Stimulated activated CD4-positive, alpha-beta T cell treated with anti-CD3 and anti-CD28 coated beads, Interleukin-12 subunit alpha, Interleukin-12 subunit beta, amount 100 ng/mL, for 4 hours (primary cell): Measurements from ENCODE around the gene NAGPA.
"Not testable (repeated sequence)": the region's sequence is repeated elsewhere in the genome, so short reads cannot be mapped to it uniquely, and the experiment has no call there.

Experiments
- DNase-seq: peaks from one replicate; pipeline ENCODE4 v3.0.0-alpha.2; 2020

NAGPA gene

GRCh38 chr16:5060073-5060641 is 26.4 kb upstream of the NAGPA start:
- DNase-seq: no peak

DNA sequence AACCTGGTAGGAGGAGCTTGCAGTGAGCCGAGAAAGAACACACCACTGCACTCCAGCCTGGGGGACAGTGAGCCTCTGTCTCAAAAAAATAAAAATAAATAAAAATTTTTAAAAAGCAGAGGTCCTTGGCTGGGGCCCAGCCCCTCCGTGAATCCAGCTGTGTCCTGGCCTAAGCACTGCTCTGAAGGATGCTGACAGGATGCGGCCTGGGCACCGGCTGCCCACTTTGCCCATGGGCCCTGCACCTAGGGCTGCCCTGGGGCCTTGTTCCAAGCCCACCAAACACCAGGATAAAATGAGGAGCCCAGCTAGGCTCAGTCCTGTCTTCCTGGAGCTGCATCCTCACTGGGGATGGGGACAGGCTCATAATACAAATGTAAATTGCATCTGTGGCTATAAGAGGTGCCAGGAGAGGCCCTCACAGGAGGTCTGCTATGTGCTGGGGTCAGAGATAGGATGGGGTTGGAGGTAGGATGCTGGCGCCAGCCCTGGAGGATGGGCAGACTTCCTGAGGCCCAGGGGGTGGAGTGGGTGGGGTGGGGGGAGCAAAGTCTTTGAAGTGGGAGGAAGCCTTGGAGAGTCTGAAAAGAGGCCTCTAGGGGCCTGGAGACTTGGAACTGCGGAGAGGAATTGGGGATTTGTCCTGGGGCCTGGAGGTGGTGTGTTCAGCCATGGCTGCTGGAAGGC is 25.8 kb upstream of the NAGPA start:
- DNase-seq: no peak

GRCh38 chr16:5058476-5058875 is 24.7 kb upstream of the NAGPA start:
- DNase-seq: no peak

DNA sequence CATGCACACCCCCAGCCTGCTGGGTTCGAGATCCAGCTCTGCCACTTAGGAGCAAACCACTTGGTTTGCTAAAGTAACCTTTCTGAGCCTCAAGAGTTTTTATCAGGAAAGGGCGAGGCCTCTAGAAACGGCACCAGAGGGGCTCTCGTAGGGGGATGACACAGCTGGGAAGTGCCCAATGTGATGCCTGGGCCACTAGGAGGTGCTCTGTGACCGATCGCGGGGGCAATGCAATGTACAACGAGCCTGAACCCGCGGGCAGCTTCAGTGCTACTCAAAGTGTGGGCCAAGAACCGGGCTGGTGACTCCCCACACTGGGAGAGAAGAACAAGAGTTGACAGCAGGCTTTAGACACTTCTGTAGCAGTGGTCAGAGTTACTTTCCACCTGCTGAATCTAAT is 22.6 kb upstream of the NAGPA start:
- DNase-seq: peak; percentile 31

- DNase-seq: no peak
Observed at GRCh38 chr16:5054876-5055865, 21.4 kb upstream of the NAGPA start.

DNA sequence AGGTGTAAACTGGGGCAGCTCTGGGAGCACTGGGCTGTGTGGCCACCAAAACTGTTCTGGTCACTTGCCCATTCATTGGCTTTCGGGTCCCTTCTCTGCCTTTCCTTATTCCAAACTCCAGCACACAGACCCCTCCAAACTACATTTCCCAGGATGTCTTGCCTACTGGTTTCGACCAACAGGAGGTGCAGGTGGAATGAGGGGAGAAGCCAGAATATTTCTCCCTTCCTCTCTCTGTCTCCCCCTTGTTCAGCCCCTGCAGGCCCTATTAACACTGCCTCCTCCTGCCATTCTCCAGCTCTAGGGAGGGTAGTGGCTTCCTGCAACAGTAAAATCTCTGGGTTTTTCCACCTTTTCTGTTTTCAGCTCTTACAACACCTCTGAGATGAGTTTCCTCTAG is 13.2 kb upstream of the NAGPA start:
- DNase-seq: no peak

- DNase-seq: no peak
Observed at GRCh38 chr16:5045499-5046115, 11.9 kb upstream of the NAGPA start.

DNA sequence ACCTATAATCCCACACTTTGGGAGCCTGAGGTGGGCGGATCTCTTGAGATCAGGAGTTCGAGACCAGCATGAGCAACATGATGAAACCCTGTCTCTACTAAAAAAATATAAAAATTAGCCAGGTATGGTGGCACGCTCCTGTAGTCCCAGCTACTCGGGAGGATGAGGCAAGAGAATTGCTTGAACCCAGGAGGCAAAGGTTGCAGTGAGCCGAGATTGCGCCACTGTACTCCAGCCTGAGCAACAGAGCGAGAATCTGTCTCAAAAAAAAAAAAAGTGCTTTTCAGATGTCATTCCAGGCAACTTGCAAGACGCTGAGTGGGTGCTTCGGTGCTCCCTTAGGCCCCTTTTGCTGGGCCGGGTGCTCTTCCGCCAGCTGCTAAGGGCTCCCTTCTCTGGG is 10.8 kb upstream of the NAGPA start:
- not testable (repeated sequence) for DNase-seq

DNA sequence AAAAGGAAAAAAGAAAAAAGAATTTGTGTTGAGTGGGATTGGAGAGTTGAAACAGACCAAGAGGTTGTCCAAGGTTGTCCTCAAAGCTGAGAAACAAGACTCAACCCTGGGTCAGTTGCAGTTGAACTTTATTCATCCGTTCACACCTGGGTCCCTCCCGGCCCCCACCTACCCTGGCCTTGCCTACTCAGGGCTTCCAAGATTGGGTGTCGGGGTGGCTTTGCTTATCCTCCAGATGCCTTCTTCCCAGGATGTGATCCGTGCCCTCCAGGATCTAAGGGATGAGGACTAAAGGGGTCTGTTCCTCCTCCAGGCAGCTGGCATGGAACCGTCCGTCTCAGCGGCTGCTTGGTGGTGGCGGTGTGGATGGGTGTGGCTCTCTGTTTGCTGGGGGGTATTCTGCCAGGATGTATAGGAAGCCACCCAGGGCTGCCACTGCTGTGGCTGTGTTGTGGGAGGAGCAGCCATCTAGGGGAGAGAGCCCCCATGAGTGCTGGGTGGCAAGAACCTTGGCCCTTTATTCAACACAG is 10.3 kb upstream of the NAGPA start:
- no peak for DNase-seq

- no peak for DNase-seq
Observed at GRCh38 chr16:5042574-5043171, 8.9 kb upstream of the NAGPA start.

- DNase-seq: no peak
Observed at GRCh38 chr16:5041600-5042133, 7.9 kb upstream of the NAGPA start.

GRCh38 chr16:5040451-5040850 is 6.7 kb upstream of the NAGPA start:
- no peak for DNase-seq

GRCh38 chr16:5036228-5037156 is 2.8 kb upstream of the NAGPA start:
- DNase-seq: no peak

DNA sequence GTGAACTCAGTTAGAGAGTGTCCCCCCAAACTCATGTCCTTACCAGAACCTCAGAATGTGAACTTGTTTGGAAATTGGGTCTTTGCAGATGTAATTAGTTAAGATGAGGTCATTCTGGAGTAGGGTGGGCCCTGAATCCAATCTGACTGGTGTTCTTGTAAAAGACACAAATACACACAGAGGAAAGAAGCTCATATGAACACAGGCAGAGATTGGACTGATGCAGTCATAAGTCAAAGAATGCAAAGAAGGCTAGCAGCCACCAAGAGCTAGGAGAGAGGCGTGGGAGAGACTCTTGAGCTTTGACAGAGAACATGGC is 2.1 kb upstream of the NAGPA start:
- no peak for DNase-seq

- DNase-seq: no peak
Observed at GRCh38 chr16:5034167-5034523, 410 bp upstream of the NAGPA start.

DNA sequence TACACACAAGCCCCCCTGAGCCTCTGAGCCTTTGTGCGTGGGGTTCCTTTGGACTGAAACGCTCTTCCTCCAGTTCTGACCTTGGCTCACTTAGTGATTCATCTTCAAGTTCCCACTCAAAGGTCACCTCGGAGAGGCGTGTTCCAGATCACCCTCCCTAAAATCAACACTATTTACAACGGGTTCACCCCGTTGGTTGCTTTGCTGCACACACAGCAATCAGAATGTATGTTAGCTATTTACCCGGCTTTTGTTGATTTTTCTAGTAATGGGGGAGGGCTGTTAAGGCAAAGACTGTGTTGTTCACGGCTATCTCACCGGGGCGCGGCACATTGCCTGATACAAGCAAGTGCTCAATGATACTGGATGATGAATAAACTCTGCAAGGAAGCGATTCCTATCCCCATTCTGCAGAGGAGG is 977 bp downstream of the NAGPA start:
- no peak for DNase-seq

DNA sequence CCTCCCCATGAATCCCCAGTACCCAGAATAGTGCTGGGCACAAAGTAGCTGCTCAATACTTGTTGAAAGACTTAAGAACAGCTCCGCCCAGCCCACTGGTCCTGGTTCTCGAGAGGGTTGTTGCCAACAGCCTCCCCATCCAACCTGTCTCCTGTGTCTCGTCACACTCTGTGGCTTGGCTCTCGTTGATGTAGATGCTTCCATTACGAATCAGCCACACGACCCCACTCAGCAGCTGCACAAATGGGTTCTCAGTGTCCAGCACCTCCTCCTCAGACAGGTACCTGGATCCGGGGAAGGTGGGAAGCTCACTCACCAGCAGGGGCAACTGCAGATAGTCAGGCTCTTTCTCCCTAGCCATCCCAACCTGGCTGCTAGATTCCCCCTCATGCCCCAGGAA is 2.1 kb downstream of the NAGPA start:
- no peak for DNase-seq

GRCh38 chr16:5030251-5030870 is 3.4 kb downstream of the NAGPA start:
- no peak for DNase-seq

GRCh38 chr16:5028950-5029475 is 4.7 kb downstream of the NAGPA start:
- DNase-seq: no peak

DNA sequence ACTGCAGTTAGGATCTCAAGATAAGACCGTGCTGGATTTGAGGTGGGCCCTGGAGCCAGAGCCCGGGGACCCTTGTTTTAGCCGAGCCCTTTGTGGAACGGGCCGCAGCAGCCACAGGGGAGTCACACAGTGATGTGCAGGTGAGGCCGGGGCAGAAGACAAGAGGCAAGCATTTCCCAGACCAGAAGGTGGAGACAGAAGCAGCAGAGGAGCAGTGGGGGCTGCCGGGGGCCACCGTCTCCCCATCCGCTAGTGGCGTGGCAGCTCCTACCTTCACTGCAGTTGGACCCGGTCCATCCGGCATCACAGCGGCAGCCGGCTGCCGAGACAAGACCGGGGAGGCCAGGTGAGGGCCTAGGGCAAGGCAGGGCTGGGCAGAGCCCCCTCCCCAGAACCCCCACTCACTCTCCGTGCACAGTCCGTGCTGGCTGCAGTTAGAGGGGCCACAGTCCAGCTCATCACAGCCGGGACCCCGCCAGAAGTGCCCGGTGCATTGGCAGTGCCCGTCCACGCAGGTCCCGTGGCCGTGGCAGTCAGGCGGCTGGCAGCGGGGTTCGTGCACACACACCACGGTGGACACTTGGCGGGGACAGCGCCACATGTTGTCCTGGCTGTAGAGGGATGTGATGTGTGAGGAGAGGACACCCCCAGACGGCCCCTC is 6.0 kb downstream of the NAGPA start:
- DNase-seq: no peak
